ENCODE data around the gene HIVEP3. TPM values are rescaled to one million over a fixed set of nuclear protein-coding genes. Genes with fewer than 3 reads are reported as not detected.

The HIVEP3 gene
- total RNA-seq, 1 donor: 1.8 TPM

GRCh38 chr1:41730806-41731205 lies 187.9 kb downstream of the HIVEP3 start:
- H2AFZ ChIP-seq (ENCODE audit: low read length): no peak overlapping the region
- H3K79me2 ChIP-seq (ENCODE audit: insufficient read depth, low read length): no peaks in the 10 kb centered on the region
- no peaks in the 10 kb centered on the region for H3K9me3 ChIP-seq (ENCODE audit: low read depth, low read length)
- no peak overlapping the region for H3K4me2 ChIP-seq (ENCODE audit: insufficient read depth, low read length)
- H3K27me3 ChIP-seq (ENCODE audit: insufficient read depth, low read length): no peaks in the 10 kb centered on the region
- no peak overlapping the region for H3K27ac ChIP-seq (ENCODE audit: low read depth, low read length)
- no peaks in the 10 kb centered on the region for H4K20me1 ChIP-seq (ENCODE audit: insufficient read depth, low read length)
- no peak for TF ChIP-seq CTCF (IDR thresholded peaks at IDR 0.05; ENCODE audit: extremely low read depth, low read depth, low read length)
- no peak overlapping the region for H3K4me3 ChIP-seq (ENCODE audit: insufficient read depth, low read length)
- peak; percentile 18 for DNase-seq (ENCODE audit: insufficient read length, low spot score, missing footprints)
- H3K36me3 ChIP-seq (ENCODE audit: insufficient read depth, low read length): no peaks in the 10 kb centered on the region
- H3K4me1 ChIP-seq (ENCODE audit: insufficient read depth, low read length): peaks cover 4% of the 10 kb centered on the region

GRCh38 chr1:41728403-41729202 lies 190.1 kb downstream of the HIVEP3 start:
- no peaks in the 10 kb centered on the region for H3K79me2 ChIP-seq (ENCODE audit: insufficient read depth, low read length)
- no peak overlapping the region for H3K4me3 ChIP-seq (ENCODE audit: insufficient read depth, low read length)
- no peak overlapping the region for H3K27ac ChIP-seq (ENCODE audit: low read depth, low read length)
- no peaks in the 10 kb centered on the region for H3K9me3 ChIP-seq (ENCODE audit: low read depth, low read length)
- no peak overlapping the region for H3K4me2 ChIP-seq (ENCODE audit: insufficient read depth, low read length)
- no peaks in the 10 kb centered on the region for H4K20me1 ChIP-seq (ENCODE audit: insufficient read depth, low read length)
- no peaks in the 10 kb centered on the region for H3K27me3 ChIP-seq (ENCODE audit: insufficient read depth, low read length)
- H3K36me3 ChIP-seq (ENCODE audit: insufficient read depth, low read length): no peaks in the 10 kb centered on the region
- no peak for DNase-seq (ENCODE audit: insufficient read length, low spot score, missing footprints)
- H2AFZ ChIP-seq (ENCODE audit: low read length): no peak overlapping the region
- H3K4me1 ChIP-seq (ENCODE audit: insufficient read depth, low read length): peaks cover 4% of the 10 kb centered on the region
- no peak for TF ChIP-seq CTCF (IDR thresholded peaks at IDR 0.05; ENCODE audit: extremely low read depth, low read depth, low read length)

- no peaks in the 10 kb centered on the region for H4K20me1 ChIP-seq (ENCODE audit: insufficient read depth, low read length)
- H3K27ac ChIP-seq (ENCODE audit: low read depth, low read length): no peak overlapping the region
- peak overlapping the region; percentile 2 for H2AFZ ChIP-seq (ENCODE audit: low read length)
- no peaks in the 10 kb centered on the region for H3K79me2 ChIP-seq (ENCODE audit: insufficient read depth, low read length)
- no peaks in the 10 kb centered on the region for H3K9me3 ChIP-seq (ENCODE audit: low read depth, low read length)
- no peak overlapping the region for H3K4me3 ChIP-seq (ENCODE audit: insufficient read depth, low read length)
- no peaks in the 10 kb centered on the region for H3K27me3 ChIP-seq (ENCODE audit: insufficient read depth, low read length)
- DNase-seq (ENCODE audit: insufficient read length, low spot score, missing footprints): no peak
- peak overlapping the region; percentile 15 for H3K4me2 ChIP-seq (ENCODE audit: insufficient read depth, low read length)
- TF ChIP-seq CTCF (IDR thresholded peaks at IDR 0.05; ENCODE audit: extremely low read depth, low read depth, low read length): no peak
- peaks cover 4% of the 10 kb centered on the region for H3K4me1 ChIP-seq (ENCODE audit: insufficient read depth, low read length)
- H3K36me3 ChIP-seq (ENCODE audit: insufficient read depth, low read length): no peaks in the 10 kb centered on the region
Observed at GRCh38 chr1:41727749-41728115, 191.0 kb downstream of the HIVEP3 start.

GRCh38 chr1:41726899-41727748 lies 191.6 kb downstream of the HIVEP3 start:
- Histone ChIP-seq H3K4me1 (ENCODE audit: insufficient read depth, low read length) (peaks cover 4% of the 10 kb centered on the region), H3K9me3 (ENCODE audit: low read depth, low read length) (no peaks in the 10 kb centered on the region), H3K27me3 (ENCODE audit: insufficient read depth, low read length) (no peaks in the 10 kb centered on the region), H4K20me1 (ENCODE audit: insufficient read depth, low read length) (no peaks in the 10 kb centered on the region), H2AFZ (ENCODE audit: low read length) (peak overlapping the region; percentile 2), H3K4me3 (ENCODE audit: insufficient read depth, low read length) (no peak overlapping the region), H3K36me3 (ENCODE audit: insufficient read depth, low read length) (no peaks in the 10 kb centered on the region), H3K79me2 (ENCODE audit: insufficient read depth, low read length) (no peaks in the 10 kb centered on the region), H3K27ac (ENCODE audit: low read depth, low read length) (no peak overlapping the region), H3K4me2 (ENCODE audit: insufficient read depth, low read length) (peak overlapping the region; percentile 15)
- TF ChIP-seq CTCF (IDR thresholded peaks at IDR 0.05; ENCODE audit: extremely low read depth, low read depth, low read length): no peak
- DNase-seq (ENCODE audit: insufficient read length, low spot score, missing footprints): peak; percentile 83

All from osteoblast (primary cell).